Measurements from ENCODE around the gene CAPN13. TPM values are rescaled to one million over a fixed set of nuclear protein-coding genes. Genes with fewer than 3 reads are reported as not detected.

CAPN13 gene
- total RNA-seq, 1 donor from 2014 or later: not detected

DNA sequence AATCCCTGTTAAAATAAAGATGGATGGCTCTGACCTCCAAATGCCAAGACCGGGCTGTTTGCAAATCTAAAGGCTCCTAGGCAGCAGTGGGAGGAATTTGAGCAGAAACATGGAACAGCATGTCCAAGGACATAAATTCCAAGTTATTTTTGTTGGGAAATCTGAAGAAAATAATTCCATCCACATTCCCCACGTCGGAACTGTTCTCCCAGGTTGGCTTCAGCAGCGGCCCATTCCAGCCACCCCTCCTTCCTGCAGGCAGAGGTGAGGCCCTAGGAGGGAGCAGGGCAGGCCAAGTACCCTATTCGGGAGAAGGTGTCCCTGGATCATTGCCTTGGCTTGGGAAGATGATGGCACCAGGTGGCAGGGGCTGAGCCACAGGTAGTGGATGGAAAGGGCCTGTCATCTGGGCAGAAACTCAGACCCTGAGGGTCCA lies 117.1 kb downstream of the CAPN13 start:
- Mint-ChIP-seq H3K4me1 (peaks cover 14% of the 10 kb centered on the region), H3K27ac (no peak overlapping the region), H3K9me3 (no peaks in the 10 kb centered on the region), H3K36me3 (no peaks in the 10 kb centered on the region), H3K4me3 (no peak overlapping the region), H3K27me3 (ENCODE audit: low read depth) (no peaks in the 10 kb centered on the region)
- peak in 1 of 2 experiments; percentile 32 for DNase-seq (ENCODE audit: low spot score in 2 of 2, unreplicated experiment in 2 of 2)
- TF ChIP-seq, protein P1, sequence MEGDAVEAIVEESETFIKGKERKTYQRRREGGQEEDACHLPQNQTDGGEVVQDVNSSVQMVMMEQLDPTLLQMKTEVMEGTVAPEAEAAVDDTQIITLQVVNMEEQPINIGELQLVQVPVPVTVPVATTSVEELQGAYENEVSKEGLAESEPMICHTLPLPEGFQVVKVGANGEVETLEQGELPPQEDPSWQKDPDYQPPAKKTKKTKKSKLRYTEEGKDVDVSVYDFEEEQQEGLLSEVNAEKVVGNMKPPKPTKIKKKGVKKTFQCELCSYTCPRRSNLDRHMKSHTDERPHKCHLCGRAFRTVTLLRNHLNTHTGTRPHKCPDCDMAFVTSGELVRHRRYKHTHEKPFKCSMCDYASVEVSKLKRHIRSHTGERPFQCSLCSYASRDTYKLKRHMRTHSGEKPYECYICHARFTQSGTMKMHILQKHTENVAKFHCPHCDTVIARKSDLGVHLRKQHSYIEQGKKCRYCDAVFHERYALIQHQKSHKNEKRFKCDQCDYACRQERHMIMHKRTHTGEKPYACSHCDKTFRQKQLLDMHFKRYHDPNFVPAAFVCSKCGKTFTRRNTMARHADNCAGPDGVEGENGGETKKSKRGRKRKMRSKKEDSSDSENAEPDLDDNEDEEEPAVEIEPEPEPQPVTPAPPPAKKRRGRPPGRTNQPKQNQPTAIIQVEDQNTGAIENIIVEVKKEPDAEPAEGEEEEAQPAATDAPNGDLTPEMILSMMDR (IDR thresholded peaks at IDR 0.05; ENCODE audit: unreplicated experiment): no peak

DNA sequence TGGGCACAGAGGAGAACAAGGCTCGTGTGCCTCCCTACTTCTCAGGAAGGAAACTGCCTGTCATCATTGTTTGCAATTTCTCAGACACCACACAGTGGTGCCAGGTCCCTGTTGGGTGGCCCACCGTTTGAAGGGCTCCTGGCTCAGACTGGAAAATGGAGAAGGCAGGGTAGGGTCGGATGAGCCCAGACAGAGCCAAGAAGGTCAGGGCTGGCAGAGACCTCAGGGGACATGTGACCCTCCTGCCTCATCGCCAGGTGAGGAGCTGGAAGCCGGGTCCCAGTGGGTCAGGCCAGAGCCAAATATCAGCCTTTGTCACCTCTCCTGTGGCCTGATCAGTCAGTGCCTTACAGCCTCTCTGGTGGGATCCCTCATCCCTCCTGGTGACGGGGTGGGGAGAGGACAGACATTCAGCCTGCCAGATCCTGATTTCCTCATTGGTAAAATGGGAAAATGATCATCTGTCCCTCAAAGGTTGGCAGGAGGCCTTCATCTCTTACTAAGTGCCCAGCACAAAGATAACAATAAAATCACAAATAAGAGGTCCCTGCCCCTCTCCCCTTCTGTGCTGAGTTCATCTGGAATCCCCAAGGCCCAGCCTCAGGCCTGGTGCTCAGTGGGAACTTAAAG lies 117.6 kb downstream of the CAPN13 start:
- Mint-ChIP-seq H3K4me1 (peaks cover 14% of the 10 kb centered on the region), H3K27me3 (ENCODE audit: low read depth) (no peaks in the 10 kb centered on the region), H3K36me3 (no peaks in the 10 kb centered on the region), H3K4me3 (no peak overlapping the region), H3K9me3 (no peaks in the 10 kb centered on the region), H3K27ac (no peak overlapping the region)
- TF ChIP-seq, protein P1 (IDR thresholded peaks at IDR 0.05; ENCODE audit: unreplicated experiment): no peak
- DNase-seq (ENCODE audit: low spot score in 2 of 2, unreplicated experiment in 2 of 2): peak in 1 of 2 experiments; percentile 29

- TF ChIP-seq, protein P1 (IDR thresholded peaks at IDR 0.05; ENCODE audit: unreplicated experiment): no peak
- H3K27me3 Mint-ChIP-seq (ENCODE audit: low read depth): no peaks in the 10 kb centered on the region
- peak in 1 of 2 experiments; percentile 34 for DNase-seq (ENCODE audit: low spot score in 2 of 2, unreplicated experiment in 2 of 2)
- H3K4me1 Mint-ChIP-seq: peaks cover 14% of the 10 kb centered on the region
- no peak overlapping the region for H3K27ac Mint-ChIP-seq
- H3K9me3 Mint-ChIP-seq: no peaks in the 10 kb centered on the region
- H3K36me3 Mint-ChIP-seq: no peaks in the 10 kb centered on the region
- H3K4me3 Mint-ChIP-seq: no peak overlapping the region
These were observed 118.3 kb downstream of the CAPN13 start for GRCh38 chr2:30688956-30689401.

- no peaks in the 10 kb centered on the region for H3K36me3 Mint-ChIP-seq
- no peak overlapping the region for H3K4me3 Mint-ChIP-seq
- H3K4me1 Mint-ChIP-seq: peaks cover 14% of the 10 kb centered on the region
- no peaks in the 10 kb centered on the region for H3K9me3 Mint-ChIP-seq
- no peak overlapping the region for H3K27ac Mint-ChIP-seq
- DNase-seq (ENCODE audit: low spot score in 2 of 2, unreplicated experiment in 2 of 2): peak in 1 of 2 experiments; percentile 11
- TF ChIP-seq, protein P1 (IDR thresholded peaks at IDR 0.05; ENCODE audit: unreplicated experiment): no peak
- no peaks in the 10 kb centered on the region for H3K27me3 Mint-ChIP-seq (ENCODE audit: low read depth)
These were observed 120.6 kb downstream of the CAPN13 start for GRCh38 chr2:30686669-30687068.

- no peaks in the 10 kb centered on the region for H3K36me3 Mint-ChIP-seq
- TF ChIP-seq, protein P1 (IDR thresholded peaks at IDR 0.05; ENCODE audit: unreplicated experiment): no peak
- peak in 1 of 2 experiments; percentile 21 for DNase-seq (ENCODE audit: low spot score in 2 of 2, unreplicated experiment in 2 of 2)
- peaks cover 14% of the 10 kb centered on the region for H3K4me1 Mint-ChIP-seq
- no peaks in the 10 kb centered on the region for H3K9me3 Mint-ChIP-seq
- H3K4me3 Mint-ChIP-seq: no peak overlapping the region
- H3K27ac Mint-ChIP-seq: no peak overlapping the region
- H3K27me3 Mint-ChIP-seq (ENCODE audit: low read depth): no peaks in the 10 kb centered on the region
These were observed 121.2 kb downstream of the CAPN13 start for GRCh38 chr2:30686000-30686399.
